BE2C (cell line): Measurements from ENCODE around the gene CRMP1.

Source experiments
- DNase-seq: peaks from one replicate; pipeline ENCODE4 v3.0.0-alpha.2; 2020
- H3K27me3 ChIP-seq: fragments of 250-450 bp; sonication (Bioruptor Pico); 2 replicates; pipeline ENCODE4 v1.5.1; 2020; ENCODE audit warnings: mild to moderate bottlenecking
- H3K36me3 ChIP-seq: fragments of 250-450 bp; sonication (Bioruptor Pico); 2 replicates; pipeline ENCODE4 v1.5.1; 2020; ENCODE audit warnings: mild to moderate bottlenecking
- H3K4me1 ChIP-seq: fragments of 250-450 bp; sonication (Bioruptor Pico); 2 replicates; pipeline ENCODE4 v1.5.1; 2020
- H3K4me3 ChIP-seq: 2 replicates; pipeline ENCODE4 v1.5.1; 2011; ENCODE audit warnings: low read depth, low read length
- H3K9me3 ChIP-seq: fragments of 250-450 bp; sonication (Bioruptor Pico); 2 replicates; pipeline ENCODE4 v1.5.1; 2020
- TF ChIP-seq, protein P1 (sequence below): IDR thresholded peaks from 2 replicates; pipeline ENCODE4 v1.5.1; 2012; ENCODE audit warnings: mild to moderate bottlenecking, low read depth, low read length

The CRMP1 gene

DNA sequence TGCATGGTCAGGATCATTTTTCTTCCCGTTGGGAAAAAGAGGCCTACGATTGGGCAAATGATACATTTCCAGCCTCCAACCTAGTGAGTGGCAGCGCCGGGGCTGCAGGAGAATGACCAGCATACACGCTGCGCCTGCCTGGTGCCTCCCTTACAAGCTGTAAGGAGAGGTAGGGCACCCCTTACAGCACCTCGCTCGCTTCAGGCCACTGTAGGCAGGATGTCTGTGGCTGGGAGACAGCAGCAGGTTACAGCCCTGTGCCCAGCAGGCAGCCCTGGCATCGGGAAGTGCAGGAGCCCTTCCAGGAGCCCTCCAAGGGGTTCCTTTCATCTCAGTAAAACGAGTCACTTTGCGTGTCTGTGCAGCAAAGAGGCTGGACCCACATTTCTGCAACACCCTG is 93.5 kb downstream of the CRMP1 start:
- TF ChIP-seq, protein P1, sequence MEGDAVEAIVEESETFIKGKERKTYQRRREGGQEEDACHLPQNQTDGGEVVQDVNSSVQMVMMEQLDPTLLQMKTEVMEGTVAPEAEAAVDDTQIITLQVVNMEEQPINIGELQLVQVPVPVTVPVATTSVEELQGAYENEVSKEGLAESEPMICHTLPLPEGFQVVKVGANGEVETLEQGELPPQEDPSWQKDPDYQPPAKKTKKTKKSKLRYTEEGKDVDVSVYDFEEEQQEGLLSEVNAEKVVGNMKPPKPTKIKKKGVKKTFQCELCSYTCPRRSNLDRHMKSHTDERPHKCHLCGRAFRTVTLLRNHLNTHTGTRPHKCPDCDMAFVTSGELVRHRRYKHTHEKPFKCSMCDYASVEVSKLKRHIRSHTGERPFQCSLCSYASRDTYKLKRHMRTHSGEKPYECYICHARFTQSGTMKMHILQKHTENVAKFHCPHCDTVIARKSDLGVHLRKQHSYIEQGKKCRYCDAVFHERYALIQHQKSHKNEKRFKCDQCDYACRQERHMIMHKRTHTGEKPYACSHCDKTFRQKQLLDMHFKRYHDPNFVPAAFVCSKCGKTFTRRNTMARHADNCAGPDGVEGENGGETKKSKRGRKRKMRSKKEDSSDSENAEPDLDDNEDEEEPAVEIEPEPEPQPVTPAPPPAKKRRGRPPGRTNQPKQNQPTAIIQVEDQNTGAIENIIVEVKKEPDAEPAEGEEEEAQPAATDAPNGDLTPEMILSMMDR, result no peak
- no peak overlapping the region for H3K4me3 ChIP-seq
- H3K9me3 ChIP-seq, result no peaks in the 10 kb centered on the region
- no peaks in the 10 kb centered on the region for H3K4me1 ChIP-seq
- no peak for DNase-seq
- H3K27me3 ChIP-seq, result no peaks in the 10 kb centered on the region
- H3K36me3 ChIP-seq, result no peaks in the 10 kb centered on the region

DNA sequence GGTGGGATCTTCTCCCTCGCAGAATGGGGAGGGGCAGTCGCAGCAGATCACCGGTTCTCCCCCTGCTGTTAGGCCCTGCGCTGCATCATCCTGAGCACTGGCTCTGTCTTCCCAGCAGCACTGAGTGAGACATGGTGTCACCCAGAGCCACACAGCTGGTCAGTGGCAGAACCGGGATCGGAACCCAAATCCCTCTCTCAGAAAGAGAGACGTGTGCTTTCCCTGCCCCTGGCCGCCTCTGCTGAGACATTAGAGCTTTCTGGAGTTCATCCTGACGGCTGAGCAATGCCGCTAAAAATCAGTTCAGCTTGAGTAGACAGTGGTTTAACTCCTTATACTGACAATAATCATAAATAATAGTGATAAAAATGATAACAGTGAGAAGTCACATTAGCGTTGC is 93.9 kb downstream of the CRMP1 start:
- Histone ChIP-seq H3K4me1 (no peaks in the 10 kb centered on the region), H3K9me3 (no peaks in the 10 kb centered on the region), H3K4me3 (no peak overlapping the region), H3K27me3 (no peaks in the 10 kb centered on the region), H3K36me3 (no peaks in the 10 kb centered on the region)
- no peak for DNase-seq
- TF ChIP-seq, protein P1, result no peak

DNA sequence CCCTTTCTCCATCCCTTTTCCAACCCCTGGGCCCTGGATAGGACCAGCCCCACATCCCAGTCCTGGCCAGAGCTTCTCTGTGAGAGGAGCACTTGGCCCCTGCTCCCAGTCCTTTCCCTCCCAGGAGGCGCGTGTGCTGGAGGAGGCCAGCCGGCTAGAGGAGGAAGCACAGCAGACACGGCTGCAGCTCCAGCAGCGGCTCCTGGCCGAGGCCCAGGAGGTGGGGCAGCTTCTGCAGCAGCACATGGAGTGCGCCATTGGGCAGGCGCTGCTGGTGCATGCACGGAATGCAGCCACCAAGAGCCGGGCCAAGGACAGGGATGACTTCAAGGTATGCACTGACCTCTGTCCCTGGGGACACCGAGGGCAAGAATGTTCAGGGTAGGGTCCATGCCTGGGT is 94.4 kb downstream of the CRMP1 start:
- H3K27me3 ChIP-seq, result no peaks in the 10 kb centered on the region
- TF ChIP-seq, protein P1, result no peak
- peak; percentile 45 for DNase-seq
- no peaks in the 10 kb centered on the region for H3K4me1 ChIP-seq
- no peak overlapping the region for H3K4me3 ChIP-seq
- no peaks in the 10 kb centered on the region for H3K9me3 ChIP-seq
- H3K36me3 ChIP-seq, result no peaks in the 10 kb centered on the region

DNA sequence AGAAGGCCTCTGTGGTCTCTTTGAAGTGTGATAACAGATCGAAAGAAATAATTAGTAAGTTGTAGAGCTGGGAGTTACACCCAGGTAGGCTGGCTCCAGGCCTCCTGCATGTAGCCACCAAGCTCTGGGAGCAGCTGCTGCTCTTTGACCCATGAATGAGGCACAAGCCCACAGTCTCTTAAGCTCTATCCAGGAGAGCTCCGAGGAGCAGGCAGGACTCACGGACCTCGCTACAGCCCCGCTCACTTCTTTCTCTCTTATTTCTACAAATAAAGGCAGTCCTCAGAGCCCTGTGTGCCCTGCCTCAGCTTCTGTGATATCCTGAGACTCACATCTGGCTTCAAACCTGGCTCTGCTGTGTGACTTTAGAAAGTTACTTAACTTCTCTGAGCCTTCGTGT is 95.0 kb downstream of the CRMP1 start:
- Histone ChIP-seq H3K9me3 (no peaks in the 10 kb centered on the region), H3K36me3 (no peaks in the 10 kb centered on the region), H3K4me3 (no peak overlapping the region), H3K27me3 (no peaks in the 10 kb centered on the region), H3K4me1 (no peaks in the 10 kb centered on the region)
- no peak for DNase-seq
- TF ChIP-seq, protein P1, result no peak

DNA sequence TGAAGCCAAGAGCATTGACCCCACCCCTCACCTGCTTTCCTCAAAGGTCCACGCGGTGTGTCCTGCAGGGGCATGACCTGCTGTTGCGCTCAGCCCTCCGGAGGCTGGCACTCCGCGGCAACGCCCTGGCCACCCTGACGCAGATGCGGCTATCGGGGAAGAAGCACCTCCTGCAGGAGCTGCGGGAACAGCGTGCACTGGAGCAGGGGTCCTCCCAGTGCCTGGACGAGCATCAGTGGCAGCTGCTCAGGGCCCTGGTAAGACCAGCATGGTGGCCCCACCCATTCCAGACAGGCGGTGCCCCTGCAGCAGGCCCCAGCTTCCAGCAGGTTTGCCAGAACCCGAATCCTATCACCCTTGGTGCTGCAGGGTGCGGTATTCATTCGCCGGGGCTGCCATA is 95.9 kb downstream of the CRMP1 start:
- Histone ChIP-seq H3K36me3 (no peaks in the 10 kb centered on the region), H3K27me3 (no peaks in the 10 kb centered on the region), H3K4me1 (no peaks in the 10 kb centered on the region), H3K4me3 (no peak overlapping the region), H3K9me3 (no peaks in the 10 kb centered on the region)
- TF ChIP-seq, protein P1, result no peak
- DNase-seq, result no peak

DNA sequence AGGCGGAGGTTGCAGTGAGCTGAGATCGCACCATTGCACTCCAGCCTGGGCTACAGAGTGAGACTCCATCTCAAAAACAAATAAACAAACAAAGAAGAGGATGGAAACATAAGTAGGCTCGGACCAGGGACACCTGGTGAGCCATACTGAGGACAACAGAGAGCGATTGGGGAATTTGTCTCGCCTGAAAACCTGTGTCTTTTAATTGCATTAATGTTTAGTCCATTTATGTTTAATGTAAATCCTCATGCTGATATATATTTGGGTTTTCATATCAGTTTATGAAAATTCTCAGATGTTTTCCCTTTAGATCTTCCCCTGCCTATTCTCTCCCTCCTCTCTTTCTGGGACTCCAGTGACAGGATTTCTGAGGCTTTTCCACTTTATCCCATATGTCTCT is 97.3 kb downstream of the CRMP1 start:
- H3K4me3 ChIP-seq, result no peak overlapping the region
- no peaks in the 10 kb centered on the region for H3K36me3 ChIP-seq
- H3K9me3 ChIP-seq, result no peaks in the 10 kb centered on the region
- H3K4me1 ChIP-seq, result no peaks in the 10 kb centered on the region
- H3K27me3 ChIP-seq, result no peaks in the 10 kb centered on the region
- TF ChIP-seq, protein P1, result no peak
- DNase-seq, result no peak
